Nephron (organoid): ENCODE results near the gene NELFCD.

ENCODE experiments used
- H3K27ac Mint-ChIP-seq, 3 experiments: 2 replicates each; pipeline ENCODE4 v1.8.0; 2020; ENCODE audit warnings: mixed read lengths in 3 of 3, mild to moderate bottlenecking in 2 of 3, moderate library complexity in 1 of 3
- H3K27me3 Mint-ChIP-seq: 2 replicates; pipeline ENCODE4 v1.8.0; 2021; ENCODE audit warnings: low read depth, mild to moderate bottlenecking, moderate library complexity, mixed read lengths
- H3K36me3 Mint-ChIP-seq: 2 replicates; pipeline ENCODE4 v1.8.0; 2020; ENCODE audit warnings: low read depth, mixed read lengths
- H3K4me1 Mint-ChIP-seq: 2 replicates; pipeline ENCODE4 v1.8.0; 2020; ENCODE audit warnings: mixed read lengths
- H3K4me3 Mint-ChIP-seq, 3 experiments: 2 replicates each; pipeline ENCODE4 v1.8.0; 2020; ENCODE audit warnings: mild to moderate bottlenecking in 3 of 3, mixed read lengths in 3 of 3, moderate library complexity in 2 of 3
- H3K9me3 Mint-ChIP-seq: 2 replicates; pipeline ENCODE4 v1.8.0; 2020; ENCODE audit warnings: mixed read lengths
- TF ChIP-seq, protein P1 (sequence below), 3 experiments: fragments of 200-600 bp; sonication (generic); IDR thresholded peaks; one replicate each; pipeline ENCODE4 v1.5.0; 2021; ENCODE audit warnings: antibody characterized with exemption in 3 of 3; ENCODE audit not compliant: unreplicated experiment in 3 of 3

The NELFCD gene, protein sequence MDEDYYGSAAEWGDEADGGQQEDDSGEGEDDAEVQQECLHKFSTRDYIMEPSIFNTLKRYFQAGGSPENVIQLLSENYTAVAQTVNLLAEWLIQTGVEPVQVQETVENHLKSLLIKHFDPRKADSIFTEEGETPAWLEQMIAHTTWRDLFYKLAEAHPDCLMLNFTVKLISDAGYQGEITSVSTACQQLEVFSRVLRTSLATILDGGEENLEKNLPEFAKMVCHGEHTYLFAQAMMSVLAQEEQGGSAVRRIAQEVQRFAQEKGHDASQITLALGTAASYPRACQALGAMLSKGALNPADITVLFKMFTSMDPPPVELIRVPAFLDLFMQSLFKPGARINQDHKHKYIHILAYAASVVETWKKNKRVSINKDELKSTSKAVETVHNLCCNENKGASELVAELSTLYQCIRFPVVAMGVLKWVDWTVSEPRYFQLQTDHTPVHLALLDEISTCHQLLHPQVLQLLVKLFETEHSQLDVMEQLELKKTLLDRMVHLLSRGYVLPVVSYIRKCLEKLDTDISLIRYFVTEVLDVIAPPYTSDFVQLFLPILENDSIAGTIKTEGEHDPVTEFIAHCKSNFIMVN

GRCh38 chr20:58980711-58981627 lies at the start of gene NELFCD:
Gene NELFCD (plus strand): TSS chr20:58981256. CDS start chr20:58981310, 54 bp downstream.
- peak within 1 kb of the TSS; percentile 59 to 91 (median 87) for H3K27ac Mint-ChIP-seq
- H3K9me3 Mint-ChIP-seq: peaks cover 16% of the 10 kb centered on the region
- no peaks in the 10 kb centered on the region for H3K27me3 Mint-ChIP-seq
- H3K4me1 Mint-ChIP-seq: peaks cover 20% of the 10 kb centered on the region
- peak within 1 kb of the TSS; percentile 90 to 95 (median 93) for H3K4me3 Mint-ChIP-seq
- TF ChIP-seq, protein P1, sequence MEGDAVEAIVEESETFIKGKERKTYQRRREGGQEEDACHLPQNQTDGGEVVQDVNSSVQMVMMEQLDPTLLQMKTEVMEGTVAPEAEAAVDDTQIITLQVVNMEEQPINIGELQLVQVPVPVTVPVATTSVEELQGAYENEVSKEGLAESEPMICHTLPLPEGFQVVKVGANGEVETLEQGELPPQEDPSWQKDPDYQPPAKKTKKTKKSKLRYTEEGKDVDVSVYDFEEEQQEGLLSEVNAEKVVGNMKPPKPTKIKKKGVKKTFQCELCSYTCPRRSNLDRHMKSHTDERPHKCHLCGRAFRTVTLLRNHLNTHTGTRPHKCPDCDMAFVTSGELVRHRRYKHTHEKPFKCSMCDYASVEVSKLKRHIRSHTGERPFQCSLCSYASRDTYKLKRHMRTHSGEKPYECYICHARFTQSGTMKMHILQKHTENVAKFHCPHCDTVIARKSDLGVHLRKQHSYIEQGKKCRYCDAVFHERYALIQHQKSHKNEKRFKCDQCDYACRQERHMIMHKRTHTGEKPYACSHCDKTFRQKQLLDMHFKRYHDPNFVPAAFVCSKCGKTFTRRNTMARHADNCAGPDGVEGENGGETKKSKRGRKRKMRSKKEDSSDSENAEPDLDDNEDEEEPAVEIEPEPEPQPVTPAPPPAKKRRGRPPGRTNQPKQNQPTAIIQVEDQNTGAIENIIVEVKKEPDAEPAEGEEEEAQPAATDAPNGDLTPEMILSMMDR (IDR thresholded peaks at IDR 0.05; ENCODE audit: unreplicated experiment in 3 of 3): no peak
- H3K36me3 Mint-ChIP-seq: peaks cover 16% of the 10 kb centered on the region

- Mint-ChIP-seq H3K27ac (no peak overlapping the region), H3K4me3 (no peak overlapping the region), H3K27me3 (peaks cover 7% of the 10 kb centered on the region), H3K36me3 (no peaks in the 10 kb centered on the region), H3K9me3 (peaks cover 4% of the 10 kb centered on the region), H3K4me1 (no peaks in the 10 kb centered on the region)
- TF ChIP-seq, protein P1 (IDR thresholded peaks at IDR 0.05; ENCODE audit: unreplicated experiment in 3 of 3): no peak
Observed at GRCh38 chr20:58932170-58932569, 48.9 kb upstream of the NELFCD start.

- Mint-ChIP-seq H3K36me3 (no peaks in the 10 kb centered on the region), H3K27me3 (peaks cover 14% of the 10 kb centered on the region), H3K4me1 (no peaks in the 10 kb centered on the region), H3K4me3 (no peak overlapping the region), H3K27ac (no peak overlapping the region), H3K9me3 (peaks cover 9% of the 10 kb centered on the region)
- TF ChIP-seq, protein P1 (IDR thresholded peaks at IDR 0.05; ENCODE audit: unreplicated experiment in 3 of 3): no peak
Observed at GRCh38 chr20:58938078-58938477, 43.0 kb upstream of the NELFCD start.

DNA sequence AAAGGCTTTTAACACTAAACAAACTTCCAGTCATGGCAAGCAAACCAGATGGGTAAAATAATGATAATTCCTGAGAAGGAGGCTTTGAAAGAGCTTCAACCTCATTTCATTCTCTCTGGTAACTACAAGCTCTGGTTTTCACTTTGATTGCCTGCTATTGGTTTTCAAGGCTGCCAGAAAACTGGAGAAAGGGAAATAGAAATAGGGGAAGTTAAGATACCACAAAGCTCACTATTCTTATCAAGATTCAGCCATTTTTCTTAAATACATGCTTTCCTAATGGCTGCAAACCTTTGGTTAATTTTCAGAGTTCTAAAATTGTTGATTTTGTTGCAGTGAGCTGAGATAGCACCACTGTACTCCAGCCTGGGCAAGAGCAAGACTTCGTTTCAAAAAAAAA lies 42.5 kb upstream of the NELFCD start:
- no peak overlapping the region for H3K27ac Mint-ChIP-seq
- no peak overlapping the region for H3K4me3 Mint-ChIP-seq
- H3K4me1 Mint-ChIP-seq: no peaks in the 10 kb centered on the region
- TF ChIP-seq, protein P1 (IDR thresholded peaks at IDR 0.05; ENCODE audit: unreplicated experiment in 3 of 3): no peak
- H3K9me3 Mint-ChIP-seq: peaks cover 9% of the 10 kb centered on the region
- peaks cover 14% of the 10 kb centered on the region for H3K27me3 Mint-ChIP-seq
- no peaks in the 10 kb centered on the region for H3K36me3 Mint-ChIP-seq

DNA sequence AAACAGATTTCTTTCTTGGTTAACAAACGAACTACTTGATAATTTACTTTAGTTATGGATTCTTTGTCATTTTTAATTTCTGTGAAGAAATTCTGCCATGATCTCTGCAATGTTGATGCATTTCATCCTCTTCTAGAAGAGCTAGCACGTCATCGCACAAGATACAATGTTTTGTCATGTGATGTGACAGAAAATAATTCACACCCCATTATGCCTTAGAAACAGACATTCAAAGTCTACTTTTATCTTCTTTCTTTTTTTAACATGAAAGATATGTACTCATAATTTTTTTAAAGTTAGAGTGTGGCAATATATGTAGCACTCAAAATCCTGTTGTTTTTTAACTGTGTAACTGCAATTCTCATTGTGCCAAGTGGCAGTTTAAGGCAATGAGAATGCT lies 39.6 kb upstream of the NELFCD start:
- TF ChIP-seq, protein P1 (IDR thresholded peaks at IDR 0.05; ENCODE audit: unreplicated experiment in 3 of 3): no peak
- Mint-ChIP-seq H3K27me3 (peaks cover 10% of the 10 kb centered on the region), H3K36me3 (no peaks in the 10 kb centered on the region)

More for the DNA sequence above, 39.6 kb upstream of the NELFCD start:
- Mint-ChIP-seq H3K4me1 (no peaks in the 10 kb centered on the region), H3K9me3 (peaks cover 5% of the 10 kb centered on the region), H3K27ac (no peak overlapping the region), H3K4me3 (no peak overlapping the region)
